Measurements from ENCODE around the gene SMARCB1.

Gene SMARCB1

DNA sequence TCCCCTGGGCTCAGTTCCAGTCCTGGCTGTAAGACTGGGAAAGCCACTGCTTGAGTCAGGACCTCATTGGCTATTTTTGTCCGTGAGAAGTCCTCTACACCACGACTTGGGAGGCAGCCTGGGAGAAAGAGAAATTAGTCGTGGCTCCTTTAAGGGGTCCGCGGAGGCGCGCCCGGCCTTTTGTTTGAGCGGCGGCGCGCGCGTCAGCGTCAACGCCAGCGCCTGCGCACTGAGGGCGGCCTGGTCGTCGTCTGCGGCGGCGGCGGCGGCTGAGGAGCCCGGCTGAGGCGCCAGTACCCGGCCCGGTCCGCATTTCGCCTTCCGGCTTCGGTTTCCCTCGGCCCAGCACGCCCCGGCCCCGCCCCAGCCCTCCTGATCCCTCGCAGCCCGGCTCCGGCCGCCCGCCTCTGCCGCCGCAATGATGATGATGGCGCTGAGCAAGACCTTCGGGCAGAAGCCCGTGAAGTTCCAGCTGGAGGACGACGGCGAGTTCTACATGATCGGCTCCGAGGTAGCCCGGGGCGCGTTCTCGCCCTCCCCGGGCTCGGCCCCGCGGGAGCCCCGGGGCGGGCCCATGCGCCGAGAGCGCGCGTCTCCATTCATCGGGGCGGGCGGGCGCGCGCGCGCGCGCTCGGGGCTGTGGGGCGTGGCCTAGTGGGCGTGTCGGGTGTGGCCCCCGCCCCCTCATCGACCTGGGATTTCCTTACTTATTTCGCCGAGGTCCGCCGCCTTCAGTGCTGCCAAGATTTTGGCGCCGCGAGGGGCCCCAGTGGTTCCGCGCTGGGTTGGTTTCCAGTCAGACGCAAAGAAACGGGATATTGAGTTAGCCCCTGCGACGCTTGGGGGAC is at the start of gene SMARCB1:
SMARCB1 (plus strand) TSS at position 215 of the 848 bp plus-strand sequence; CDS start at position 419, 204 bp downstream.
- H3K4me3 ChIP-seq (ENCODE audit: severe bottlenecking), result peak within 1 kb of the TSS; percentile 92
- DNase-seq (ENCODE audit: low spot score) (peak; percentile 87), ATAC-seq (ENCODE audit: low read depth) (peak; percentile 72)
- peak within 1 kb of the TSS; percentile 85 for H3K27ac ChIP-seq (ENCODE audit: poor library complexity, severe bottlenecking)
- H3K36me3 ChIP-seq (ENCODE audit: low read depth), result peaks cover 34% of the 10 kb centered on the region
- H3K4me1 ChIP-seq (ENCODE audit: insufficient read depth, poor library complexity, severe bottlenecking), result peaks cover 1% of the 10 kb centered on the region
- no peaks in the 10 kb centered on the region for H3K27me3 ChIP-seq (ENCODE audit: insufficient read depth, poor library complexity, severe bottlenecking)
- TF ChIP-seq, protein P1, sequence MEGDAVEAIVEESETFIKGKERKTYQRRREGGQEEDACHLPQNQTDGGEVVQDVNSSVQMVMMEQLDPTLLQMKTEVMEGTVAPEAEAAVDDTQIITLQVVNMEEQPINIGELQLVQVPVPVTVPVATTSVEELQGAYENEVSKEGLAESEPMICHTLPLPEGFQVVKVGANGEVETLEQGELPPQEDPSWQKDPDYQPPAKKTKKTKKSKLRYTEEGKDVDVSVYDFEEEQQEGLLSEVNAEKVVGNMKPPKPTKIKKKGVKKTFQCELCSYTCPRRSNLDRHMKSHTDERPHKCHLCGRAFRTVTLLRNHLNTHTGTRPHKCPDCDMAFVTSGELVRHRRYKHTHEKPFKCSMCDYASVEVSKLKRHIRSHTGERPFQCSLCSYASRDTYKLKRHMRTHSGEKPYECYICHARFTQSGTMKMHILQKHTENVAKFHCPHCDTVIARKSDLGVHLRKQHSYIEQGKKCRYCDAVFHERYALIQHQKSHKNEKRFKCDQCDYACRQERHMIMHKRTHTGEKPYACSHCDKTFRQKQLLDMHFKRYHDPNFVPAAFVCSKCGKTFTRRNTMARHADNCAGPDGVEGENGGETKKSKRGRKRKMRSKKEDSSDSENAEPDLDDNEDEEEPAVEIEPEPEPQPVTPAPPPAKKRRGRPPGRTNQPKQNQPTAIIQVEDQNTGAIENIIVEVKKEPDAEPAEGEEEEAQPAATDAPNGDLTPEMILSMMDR (IDR thresholded peaks at IDR 0.05; ENCODE audit: poor library complexity, severe bottlenecking), result no peak
- no peaks in the 10 kb centered on the region for H3K9me3 ChIP-seq (ENCODE audit: severe bottlenecking)

DNA sequence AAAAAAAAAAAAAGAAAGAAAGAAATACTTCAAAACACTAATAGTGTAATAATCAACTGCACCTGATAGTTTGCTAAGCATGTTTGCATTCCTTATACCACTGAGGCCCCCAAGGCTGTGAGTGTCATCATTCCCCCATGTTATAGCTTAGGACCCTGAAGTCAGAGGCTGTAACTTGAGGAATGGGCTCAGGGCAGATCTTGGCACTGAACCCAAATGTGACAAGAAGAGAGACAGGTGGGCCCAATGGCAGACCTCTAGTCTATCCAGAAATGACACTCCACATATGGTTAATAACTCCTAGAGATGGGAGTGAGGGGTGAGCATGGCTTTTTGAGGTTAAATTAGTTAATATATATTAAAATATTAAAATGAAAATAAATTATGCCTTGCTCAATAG is 49.1 kb upstream of the SMARCB1 start:
- no peaks in the 10 kb centered on the region for H3K9me3 ChIP-seq (ENCODE audit: severe bottlenecking)
- no peak overlapping the region for H3K4me3 ChIP-seq (ENCODE audit: severe bottlenecking)
- no peak overlapping the region for H3K27ac ChIP-seq (ENCODE audit: poor library complexity, severe bottlenecking)
- TF ChIP-seq, protein P1 (IDR thresholded peaks at IDR 0.05; ENCODE audit: poor library complexity, severe bottlenecking), result no peak
- DNase-seq (ENCODE audit: low spot score) (no peak), ATAC-seq (ENCODE audit: low read depth) (no peak)
- H3K27me3 ChIP-seq (ENCODE audit: insufficient read depth, poor library complexity, severe bottlenecking), result no peaks in the 10 kb centered on the region
- H3K36me3 ChIP-seq (ENCODE audit: low read depth), result no peaks in the 10 kb centered on the region
- no peaks in the 10 kb centered on the region for H3K4me1 ChIP-seq (ENCODE audit: insufficient read depth, poor library complexity, severe bottlenecking)

DNA sequence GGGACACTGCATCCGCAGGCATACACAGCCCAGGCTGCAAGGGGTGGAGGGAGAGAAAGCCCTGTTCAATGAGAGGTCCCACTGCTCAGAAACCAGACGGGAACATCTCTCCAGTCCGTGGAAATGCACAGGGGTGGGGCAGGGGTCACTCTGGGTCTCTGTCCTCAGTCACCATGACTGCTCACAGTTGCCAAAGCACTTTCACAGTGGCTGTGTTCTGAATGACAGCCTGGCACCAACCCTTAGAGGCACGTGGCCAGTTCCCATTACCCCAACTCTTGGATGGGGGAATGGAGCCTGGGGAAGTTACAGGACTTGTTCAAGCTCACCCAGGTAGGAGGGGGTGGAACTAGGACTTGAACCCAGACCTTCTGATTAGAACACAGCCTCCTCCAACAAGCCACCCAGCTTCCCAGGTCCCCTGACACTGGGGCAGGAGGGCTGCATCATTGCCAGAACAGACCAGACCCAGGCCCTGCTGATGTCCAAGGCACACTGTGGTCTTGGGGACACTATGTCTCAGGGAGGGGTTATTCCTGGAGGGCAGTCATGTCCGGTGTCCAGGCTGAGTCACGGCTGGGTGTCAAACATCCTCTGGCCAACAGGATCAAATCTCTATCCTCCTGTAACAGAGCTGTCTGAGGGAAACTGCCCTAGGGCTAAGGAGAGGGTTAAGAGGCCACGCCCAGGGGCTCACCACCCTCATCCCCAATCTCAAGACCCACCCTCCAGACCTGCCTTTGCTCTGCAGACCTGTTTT is 44.1 kb upstream of the SMARCB1 start:
- TF ChIP-seq, protein P1 (IDR thresholded peaks at IDR 0.05; ENCODE audit: poor library complexity, severe bottlenecking), result no peak
- H3K27me3 ChIP-seq (ENCODE audit: insufficient read depth, poor library complexity, severe bottlenecking), result no peaks in the 10 kb centered on the region
- no peaks in the 10 kb centered on the region for H3K9me3 ChIP-seq (ENCODE audit: severe bottlenecking)
- ATAC-seq (ENCODE audit: low read depth) (no peak), DNase-seq (ENCODE audit: low spot score) (no peak)
- H3K36me3 ChIP-seq (ENCODE audit: low read depth), result 0 out of 2 replicates have a peak, but pooled peaks cover 5% of the 10 kb centered on the region
- H3K4me3 ChIP-seq (ENCODE audit: severe bottlenecking), result no peak overlapping the region
- H3K4me1 ChIP-seq (ENCODE audit: insufficient read depth, poor library complexity, severe bottlenecking), result no peaks in the 10 kb centered on the region
- no peak overlapping the region for H3K27ac ChIP-seq (ENCODE audit: poor library complexity, severe bottlenecking)

DNA sequence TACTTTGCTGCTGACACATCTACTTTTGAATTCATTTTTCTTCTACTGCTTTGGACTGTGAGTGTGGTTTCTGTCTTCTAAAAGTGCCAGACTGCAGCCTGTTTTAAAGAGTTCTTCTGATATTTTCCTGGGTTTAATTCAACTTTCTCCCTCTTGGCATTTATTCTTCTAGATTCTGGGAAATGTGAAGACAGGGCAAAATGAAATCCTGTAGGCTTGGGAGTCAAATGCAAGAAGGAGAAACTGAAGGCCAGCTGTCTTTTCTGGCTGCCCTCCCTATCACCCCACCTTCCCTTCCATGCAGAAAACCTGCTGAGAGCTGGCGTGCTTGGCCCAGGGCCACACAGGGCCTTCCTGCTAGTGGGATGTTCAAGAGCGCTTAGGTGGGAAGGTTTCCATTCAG is 43.5 kb upstream of the SMARCB1 start:
- ATAC-seq (ENCODE audit: low read depth) (no peak), DNase-seq (ENCODE audit: low spot score) (no peak)
- 0 out of 2 replicates have a peak, but pooled peaks cover 5% of the 10 kb centered on the region for H3K36me3 ChIP-seq (ENCODE audit: low read depth)
- H3K9me3 ChIP-seq (ENCODE audit: severe bottlenecking), result no peaks in the 10 kb centered on the region
- no peaks in the 10 kb centered on the region for H3K4me1 ChIP-seq (ENCODE audit: insufficient read depth, poor library complexity, severe bottlenecking)
- TF ChIP-seq, protein P1 (IDR thresholded peaks at IDR 0.05; ENCODE audit: poor library complexity, severe bottlenecking), result no peak
- no peak overlapping the region for H3K27ac ChIP-seq (ENCODE audit: poor library complexity, severe bottlenecking)
- no peak overlapping the region for H3K4me3 ChIP-seq (ENCODE audit: severe bottlenecking)
- H3K27me3 ChIP-seq (ENCODE audit: insufficient read depth, poor library complexity, severe bottlenecking), result no peaks in the 10 kb centered on the region

All from RWPE2 (cell line).